Lower leg skin (tissue), 4 donors: ENCODE data around the gene LRP1. TPM values are rescaled to one million over a fixed set of nuclear protein-coding genes. Genes with fewer than 3 reads are reported as not detected.

Experiments used
- DNase-seq, 2 donors: peaks; one replicate each; pipeline ENCODE4 v3.0.0-alpha.2; 2019; ENCODE audit warnings: low spot score in 2 of 2
- H3K4me3 ChIP-seq: fragments of 200-600 bp; sonication (generic); 2 replicates; pipeline ENCODE4 v1.5.1; 2017; ENCODE audit warnings: mild to moderate bottlenecking, low read depth; ENCODE audit not compliant: poor library complexity, severe bottlenecking
- POLR2A ChIP-seq, 2 donors: fragments of 450-650 bp; IDR thresholded peaks; one replicate each; pipeline ENCODE4 v1.6.1; 2016 to 2017; ENCODE audit warnings: antibody characterized with exemption in 2 of 2, mild to moderate bottlenecking in 1 of 2, moderate library complexity in 1 of 2
- WGBS, 2 donors: methylation state at CpG; one replicate each; pipeline ENCODE4 v1.1.5; 2018; 5-methylcytosine and 5-hydroxymethylcytosine counted together
- intact Hi-C: fragments of 100-400 bp; cut with DNase I; formaldehyde crosslinking; loops from one replicate; pipeline ENCODE4 v1.15.0; 2023; ENCODE audit warnings: low total_unique reads
- total RNA-seq, 4 donors: library from RNA; depleted of rRNA; stranded (reverse); fragments of >200 nt; gene quantifications; one replicate each; pipeline ENCODE4 v1.1.0, GENCODE V29; 2016
- TF ChIP-seq, protein P1 (sequence below), 3 donors: fragments of 450-650 bp; IDR thresholded peaks; one replicate each; pipeline ENCODE4 v1.5.1; 2016; ENCODE audit warnings: antibody characterized with exemption in 3 of 3, mild to moderate bottlenecking in 3 of 3, moderate library complexity in 2 of 3

LRP1 gene
- total RNA-seq, 4 donors from 2014 or later: 93.4 to 156 (median 101) TPM

DNA sequence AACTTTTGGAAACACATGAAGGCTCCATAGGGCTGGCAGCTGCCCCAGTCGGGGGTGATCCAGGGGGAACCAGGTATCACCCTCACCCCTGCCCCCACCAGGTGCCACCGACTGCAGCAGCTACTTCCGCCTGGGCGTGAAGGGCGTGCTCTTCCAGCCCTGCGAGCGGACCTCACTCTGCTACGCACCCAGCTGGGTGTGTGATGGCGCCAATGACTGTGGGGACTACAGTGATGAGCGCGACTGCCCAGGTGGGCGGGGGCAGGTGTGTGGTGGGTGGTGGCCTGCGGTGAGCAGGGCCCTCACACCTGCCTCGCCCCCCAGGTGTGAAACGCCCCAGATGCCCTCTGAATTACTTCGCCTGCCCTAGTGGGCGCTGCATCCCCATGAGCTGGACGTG, 66.0 kb downstream of the LRP1 start:
- intact Hi-C loops: no loop called here
- TF ChIP-seq, protein P1, sequence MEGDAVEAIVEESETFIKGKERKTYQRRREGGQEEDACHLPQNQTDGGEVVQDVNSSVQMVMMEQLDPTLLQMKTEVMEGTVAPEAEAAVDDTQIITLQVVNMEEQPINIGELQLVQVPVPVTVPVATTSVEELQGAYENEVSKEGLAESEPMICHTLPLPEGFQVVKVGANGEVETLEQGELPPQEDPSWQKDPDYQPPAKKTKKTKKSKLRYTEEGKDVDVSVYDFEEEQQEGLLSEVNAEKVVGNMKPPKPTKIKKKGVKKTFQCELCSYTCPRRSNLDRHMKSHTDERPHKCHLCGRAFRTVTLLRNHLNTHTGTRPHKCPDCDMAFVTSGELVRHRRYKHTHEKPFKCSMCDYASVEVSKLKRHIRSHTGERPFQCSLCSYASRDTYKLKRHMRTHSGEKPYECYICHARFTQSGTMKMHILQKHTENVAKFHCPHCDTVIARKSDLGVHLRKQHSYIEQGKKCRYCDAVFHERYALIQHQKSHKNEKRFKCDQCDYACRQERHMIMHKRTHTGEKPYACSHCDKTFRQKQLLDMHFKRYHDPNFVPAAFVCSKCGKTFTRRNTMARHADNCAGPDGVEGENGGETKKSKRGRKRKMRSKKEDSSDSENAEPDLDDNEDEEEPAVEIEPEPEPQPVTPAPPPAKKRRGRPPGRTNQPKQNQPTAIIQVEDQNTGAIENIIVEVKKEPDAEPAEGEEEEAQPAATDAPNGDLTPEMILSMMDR (IDR thresholded peaks at IDR 0.05): no peak
- TF ChIP-seq POLR2A (IDR thresholded peaks at IDR 0.05): no peak
- H3K4me3 ChIP-seq: no peak overlapping the region
- DNase-seq: no peak
- 83 to 89% methylated on average over 12 to 18 of the region's 18 CpGs for WGBS, 2 donors

DNA sequence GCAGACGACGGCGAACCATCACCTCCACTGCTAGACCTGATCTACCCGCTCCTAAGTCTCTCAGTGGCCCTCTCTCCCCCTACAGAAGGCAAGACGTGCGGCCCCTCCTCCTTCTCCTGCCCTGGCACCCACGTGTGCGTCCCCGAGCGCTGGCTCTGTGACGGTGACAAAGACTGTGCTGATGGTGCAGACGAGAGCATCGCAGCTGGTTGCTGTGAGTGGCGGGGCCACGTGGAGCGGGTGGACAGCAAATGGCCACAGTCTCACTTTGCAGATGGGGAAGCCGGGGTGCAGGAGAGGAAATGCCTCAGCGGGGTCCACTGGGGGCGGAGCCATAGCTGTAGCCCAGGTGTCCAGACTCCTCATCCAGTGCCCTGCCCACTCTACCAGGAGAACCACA, 66.9 kb downstream of the LRP1 start:
- no peak for DNase-seq
- no peak overlapping the region for H3K4me3 ChIP-seq
- TF ChIP-seq POLR2A (IDR thresholded peaks at IDR 0.05): no peak
- TF ChIP-seq, protein P1 (IDR thresholded peaks at IDR 0.05): no peak
- 88 to 91% methylated on average over 17 to 19 of the region's 19 CpGs for WGBS, 2 donors
- intact Hi-C loops: no loop called here

DNA sequence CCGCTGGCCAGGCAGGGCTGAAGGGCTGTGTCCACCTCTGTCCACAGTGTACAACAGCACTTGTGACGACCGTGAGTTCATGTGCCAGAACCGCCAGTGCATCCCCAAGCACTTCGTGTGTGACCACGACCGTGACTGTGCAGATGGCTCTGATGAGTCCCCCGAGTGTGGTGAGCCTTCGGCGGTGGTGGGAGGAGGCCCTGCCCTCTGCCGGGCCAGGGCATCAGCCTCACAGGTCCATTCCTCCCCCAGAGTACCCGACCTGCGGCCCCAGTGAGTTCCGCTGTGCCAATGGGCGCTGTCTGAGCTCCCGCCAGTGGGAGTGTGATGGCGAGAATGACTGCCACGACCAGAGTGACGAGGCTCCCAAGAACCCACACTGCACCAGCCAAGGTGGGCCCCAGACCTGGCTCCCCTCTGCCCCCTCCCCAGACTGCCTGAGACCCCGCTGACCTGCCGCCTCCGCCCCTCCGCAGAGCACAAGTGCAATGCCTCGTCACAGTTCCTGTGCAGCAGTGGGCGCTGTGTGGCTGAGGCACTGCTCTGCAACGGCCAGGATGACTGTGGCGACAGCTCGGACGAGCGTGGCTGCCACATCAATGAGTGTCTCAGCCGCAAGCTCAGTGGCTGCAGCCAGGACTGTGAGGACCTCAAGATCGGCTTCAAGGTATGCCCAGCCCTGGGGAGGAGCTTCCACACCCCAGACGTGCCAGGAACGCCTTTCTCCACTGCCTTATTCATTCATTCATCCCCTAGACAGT, 67.5 kb downstream of the LRP1 start:
- H3K4me3 ChIP-seq: no peak overlapping the region
- DNase-seq: no peak
- WGBS, 2 donors: 80 to 84% methylated on average over 33 of the region's 34 CpGs
- TF ChIP-seq, protein P1 (IDR thresholded peaks at IDR 0.05): no peak
- TF ChIP-seq POLR2A (IDR thresholded peaks at IDR 0.05): no peak
- intact Hi-C loops: no loop called here

DNA sequence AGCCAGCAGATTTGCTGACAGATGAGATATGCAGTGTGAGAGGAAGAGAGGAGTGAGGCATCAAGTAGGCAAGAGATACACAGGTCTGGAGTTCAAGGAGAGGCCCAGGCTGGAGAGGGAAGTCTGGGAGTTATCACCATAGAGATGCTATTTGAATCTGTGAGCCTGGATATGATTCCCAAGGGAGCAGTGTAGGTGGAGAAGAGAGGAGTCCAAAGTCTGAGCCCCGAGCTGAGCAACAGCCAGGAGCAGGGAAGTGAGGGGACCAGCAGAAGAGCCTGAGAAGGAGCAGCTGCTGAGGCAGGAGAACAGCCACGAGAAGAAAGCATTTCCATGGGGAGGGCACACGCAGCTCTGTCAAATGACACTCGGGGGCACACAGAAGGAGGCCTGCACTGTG, 68.2 kb downstream of the LRP1 start:
- WGBS, 2 donors: 73 to 75% methylated on average over 4 of the region's 4 CpGs
- no peak for TF ChIP-seq POLR2A (IDR thresholded peaks at IDR 0.05)
- TF ChIP-seq, protein P1 (IDR thresholded peaks at IDR 0.05): no peak
- DNase-seq: no peak
- intact Hi-C loops: no loop called here
- no peak overlapping the region for H3K4me3 ChIP-seq

DNA sequence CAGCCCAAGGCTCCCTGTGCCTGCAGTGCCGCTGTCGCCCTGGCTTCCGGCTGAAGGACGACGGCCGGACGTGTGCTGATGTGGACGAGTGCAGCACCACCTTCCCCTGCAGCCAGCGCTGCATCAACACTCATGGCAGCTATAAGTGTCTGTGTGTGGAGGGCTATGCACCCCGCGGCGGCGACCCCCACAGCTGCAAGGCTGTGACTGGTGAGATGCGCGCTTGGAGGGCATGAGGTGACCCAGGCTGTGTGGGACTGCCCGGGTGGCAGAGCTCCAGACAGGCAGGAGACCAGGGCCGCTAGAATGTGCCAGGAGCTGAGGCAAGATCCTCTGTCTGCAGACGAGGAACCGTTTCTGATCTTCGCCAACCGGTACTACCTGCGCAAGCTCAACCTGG, 68.7 kb downstream of the LRP1 start:
- intact Hi-C loops: no loop called here
- 88 to 90% methylated on average over 17 to 22 of the region's 22 CpGs for WGBS, 2 donors
- H3K4me3 ChIP-seq: no peak overlapping the region
- DNase-seq: no peak
- TF ChIP-seq, protein P1 (IDR thresholded peaks at IDR 0.05): no peak
- no peak for TF ChIP-seq POLR2A (IDR thresholded peaks at IDR 0.05)

DNA sequence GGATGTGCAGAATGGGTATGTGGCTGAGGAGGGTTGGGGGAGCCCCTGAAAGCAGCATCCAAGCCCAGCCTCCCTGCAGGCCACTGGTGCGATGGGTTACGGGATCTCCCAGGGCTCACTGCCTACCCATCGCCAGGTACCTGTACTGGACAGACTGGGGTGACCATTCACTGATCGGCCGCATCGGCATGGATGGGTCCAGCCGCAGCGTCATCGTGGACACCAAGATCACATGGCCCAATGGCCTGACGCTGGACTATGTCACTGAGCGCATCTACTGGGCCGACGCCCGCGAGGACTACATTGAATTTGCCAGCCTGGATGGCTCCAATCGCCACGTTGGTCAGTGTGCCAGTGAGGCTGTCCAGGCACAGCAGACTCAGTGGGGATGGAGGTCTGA, 70.0 kb downstream of the LRP1 start:
- WGBS, 2 donors: 85 to 87% methylated on average over 17 of the region's 17 CpGs
- no peak for DNase-seq

More for the DNA sequence above, 70.0 kb downstream of the LRP1 start:
- intact Hi-C loops: no loop called here
- TF ChIP-seq, protein P1 (IDR thresholded peaks at IDR 0.05): no peak
- no peak for TF ChIP-seq POLR2A (IDR thresholded peaks at IDR 0.05)
- H3K4me3 ChIP-seq: no peak overlapping the region
